ENCODE measurements around the gene MAP3K8.
"Not testable (repeated sequence)": the region's sequence is repeated elsewhere in the genome, so short reads cannot be mapped to it uniquely, and the experiment has no call there.

MAP3K8 gene

DNA sequence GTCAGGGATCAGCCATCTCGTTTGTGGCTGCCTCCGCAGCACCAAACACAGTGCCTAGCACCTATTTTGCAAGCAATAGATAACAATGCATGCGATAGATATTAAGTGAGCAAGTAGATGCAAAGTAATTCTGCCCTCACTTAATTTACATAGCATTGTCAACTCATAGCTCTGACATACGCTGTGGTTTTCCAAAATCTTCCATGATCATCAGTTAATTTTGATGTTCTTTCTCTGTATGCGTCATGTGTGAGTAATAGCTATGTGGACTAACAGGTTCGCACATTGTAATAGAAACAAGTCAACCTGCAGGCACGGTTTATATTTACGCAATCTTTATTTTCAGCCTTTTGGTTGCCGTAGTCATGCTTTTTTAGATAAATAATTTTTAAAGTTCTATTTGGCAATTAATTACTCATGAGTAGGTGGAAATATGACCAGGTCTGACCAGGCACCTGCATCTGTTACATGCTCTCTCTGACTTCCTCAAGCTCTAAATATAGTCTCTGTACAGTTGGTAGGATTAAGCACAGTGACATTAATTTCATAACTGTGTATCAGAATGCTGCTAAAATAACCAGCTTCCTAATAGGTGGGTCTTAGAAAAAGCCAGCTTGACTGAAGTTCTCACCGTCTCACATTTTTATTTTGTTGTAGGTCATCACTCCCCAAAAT is 13.3 kb downstream of the MAP3K8 start:
- no peak for DNase-seq (ENCODE audit: low spot score)

DNA sequence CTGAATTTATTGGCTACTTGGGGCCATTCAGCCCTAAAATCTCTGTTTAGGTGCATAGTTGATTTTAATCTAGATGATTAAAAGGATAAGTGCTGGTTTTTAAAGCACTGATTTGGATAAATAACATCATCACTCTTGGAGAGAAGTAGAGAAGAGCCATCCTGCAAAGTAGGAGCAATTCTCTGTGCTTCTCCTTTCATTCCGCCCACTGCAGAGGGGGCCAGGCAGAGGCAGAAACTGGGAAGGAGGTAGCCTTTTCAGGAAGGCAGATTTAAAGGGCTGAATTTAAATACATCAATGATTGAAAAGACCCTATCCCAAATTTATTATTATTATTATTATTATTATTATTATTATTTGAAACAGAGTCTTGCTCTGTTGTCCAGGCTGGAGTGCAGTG is 14.1 kb downstream of the MAP3K8 start:
- DNase-seq (ENCODE audit: low spot score): no peak

DNA sequence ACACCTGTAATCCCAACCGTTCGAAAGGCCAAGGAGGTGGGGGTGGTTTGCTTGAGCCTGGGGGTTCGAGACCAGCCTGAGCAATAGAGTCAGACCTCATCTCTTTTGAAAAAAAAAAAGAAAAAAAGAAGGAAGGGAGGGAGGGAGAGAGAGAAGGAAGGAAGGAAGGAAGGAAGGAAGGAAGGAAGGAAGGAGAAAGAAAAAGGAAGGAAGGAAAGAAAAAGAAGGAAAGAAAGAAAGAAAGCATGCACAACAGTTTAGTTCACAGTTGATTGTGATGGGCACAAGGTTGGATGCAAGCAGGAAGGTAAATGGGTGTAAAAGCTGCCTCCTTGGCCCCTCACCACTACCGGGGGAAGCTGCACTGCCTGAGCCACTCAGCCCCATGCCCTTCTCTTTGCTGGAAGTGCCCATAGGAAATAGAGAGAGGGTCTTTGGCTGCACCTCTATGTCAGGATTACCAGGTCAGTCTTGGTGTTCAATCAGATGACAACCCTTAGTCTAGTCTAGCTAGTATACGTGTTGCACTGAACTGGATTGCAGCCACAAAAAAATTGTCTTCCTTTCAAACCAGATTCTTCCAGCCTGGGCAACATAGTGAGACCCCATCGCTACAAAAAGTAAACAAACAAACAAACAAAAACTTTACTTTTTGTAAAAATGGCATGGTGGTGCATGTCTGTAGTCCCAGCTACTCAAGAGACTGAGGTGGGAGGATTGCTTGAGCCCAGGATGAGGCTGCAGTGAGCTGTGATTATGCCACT is 20.0 kb downstream of the MAP3K8 start:
- no peak for DNase-seq (ENCODE audit: low spot score)

DNA sequence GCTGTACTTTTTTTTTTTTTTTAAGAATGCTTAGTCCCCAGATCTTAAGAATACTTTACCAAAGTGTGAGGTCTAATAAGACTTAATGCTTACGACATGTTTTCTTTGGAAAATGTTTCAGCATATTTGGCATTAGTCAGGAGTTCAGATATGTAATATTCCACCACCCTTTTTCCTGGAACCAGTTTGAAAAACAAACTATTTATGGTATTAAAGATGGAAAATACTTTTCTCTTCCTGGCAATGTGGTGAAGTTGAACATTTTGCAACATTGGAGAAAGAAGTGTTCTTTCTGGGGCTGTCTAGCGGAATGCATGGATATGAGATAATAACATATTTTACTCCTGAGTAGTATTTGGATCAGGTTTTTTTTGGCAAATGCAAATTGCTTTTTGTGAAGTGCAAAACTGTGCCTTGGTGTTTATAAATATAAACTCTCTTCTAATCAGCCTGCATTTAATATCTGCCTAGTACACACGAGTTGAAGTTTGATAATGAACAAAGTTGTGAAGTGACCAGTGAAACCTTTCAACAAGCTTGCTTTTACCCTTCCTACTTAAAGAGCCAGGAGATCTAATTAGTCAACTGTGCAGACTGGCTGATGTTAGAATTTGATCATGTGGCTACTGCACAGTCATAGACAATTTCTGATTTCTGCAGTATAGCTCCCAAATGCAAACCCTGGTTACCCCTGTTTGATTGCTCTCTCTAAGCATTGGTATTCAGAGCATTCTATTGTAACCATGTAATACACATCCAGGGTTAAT is 20.9 kb downstream of the MAP3K8 start:
- peak; percentile 86 for DNase-seq (ENCODE audit: low spot score)

DNA sequence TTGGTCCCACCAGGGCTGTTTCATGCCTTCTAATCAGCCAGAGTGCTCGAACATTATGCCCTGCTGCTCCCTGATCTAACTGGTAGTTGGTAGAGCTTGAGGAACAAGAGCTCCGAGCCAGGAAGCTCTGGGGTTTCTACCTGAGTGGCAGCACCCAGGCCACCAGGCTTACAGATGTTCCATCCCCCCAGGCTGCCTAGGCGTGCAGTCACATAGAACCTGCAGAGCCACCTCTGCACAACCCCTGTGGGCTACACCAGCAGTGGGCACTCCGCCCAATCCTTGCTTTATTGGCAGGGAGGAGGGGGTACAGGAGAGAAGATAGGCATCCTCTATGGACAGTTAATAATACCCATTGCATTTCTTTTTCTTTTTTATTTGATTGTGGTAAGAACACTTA is 21.8 kb downstream of the MAP3K8 start:
- no peak for DNase-seq (ENCODE audit: low spot score)

DNA sequence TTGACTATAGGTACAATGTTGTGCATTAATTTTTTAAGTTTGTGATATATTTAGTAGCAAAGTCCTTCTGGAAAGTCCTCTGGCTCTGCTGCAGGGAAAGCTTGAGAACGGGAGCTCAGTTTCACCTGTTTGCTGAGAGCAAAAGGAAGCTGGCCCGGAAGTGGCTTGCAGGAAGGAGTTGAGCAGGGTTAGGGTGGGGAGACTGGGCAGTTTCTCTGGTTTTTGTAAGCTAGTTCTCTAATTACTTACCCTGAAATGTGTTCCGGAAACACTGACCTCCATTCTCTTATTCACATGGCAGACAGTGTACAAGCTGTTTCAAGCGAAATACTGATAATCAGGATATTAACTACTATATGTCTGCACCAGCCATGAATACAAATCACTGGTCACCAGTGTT is 22.3 kb downstream of the MAP3K8 start:
- DNase-seq (ENCODE audit: low spot score): no peak

DNA sequence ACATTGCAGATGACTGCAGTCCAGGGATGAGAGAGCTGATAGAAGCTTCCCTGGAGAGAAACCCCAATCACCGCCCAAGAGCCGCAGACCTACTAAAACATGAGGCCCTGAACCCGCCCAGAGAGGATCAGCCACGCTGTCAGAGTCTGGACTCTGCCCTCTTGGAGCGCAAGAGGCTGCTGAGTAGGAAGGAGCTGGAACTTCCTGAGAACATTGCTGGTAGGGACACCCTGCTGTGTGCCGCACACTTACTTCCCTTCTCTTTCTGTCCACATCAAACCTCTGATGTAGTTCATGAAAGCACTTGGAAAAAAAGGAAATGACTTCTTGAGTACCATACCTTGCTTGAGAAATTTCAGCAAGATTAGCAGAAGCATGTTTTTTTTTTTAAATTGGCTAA is 25.3 kb downstream of the MAP3K8 start:
- no peak for DNase-seq (ENCODE audit: low spot score)

DNA sequence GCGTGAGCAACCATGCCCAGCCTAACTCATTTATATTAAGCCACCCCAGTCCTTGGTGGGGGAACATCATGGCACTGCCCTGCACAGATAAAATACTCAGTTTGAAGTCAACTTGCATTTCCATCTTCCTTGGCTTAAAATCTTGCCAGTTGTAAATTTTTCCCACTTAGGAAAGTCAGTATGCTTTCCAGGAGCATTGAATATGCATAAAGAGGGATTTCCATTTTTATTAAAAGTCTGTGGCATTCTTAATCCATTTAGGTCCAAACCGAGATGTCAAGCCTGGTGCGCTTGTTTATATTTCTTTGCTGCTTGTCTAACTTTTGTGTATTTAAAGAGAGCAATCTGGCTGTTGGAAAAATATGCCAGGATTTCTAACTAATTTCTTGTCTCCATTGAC is 26.1 kb downstream of the MAP3K8 start:
- DNase-seq (ENCODE audit: low spot score): no peak

DNA sequence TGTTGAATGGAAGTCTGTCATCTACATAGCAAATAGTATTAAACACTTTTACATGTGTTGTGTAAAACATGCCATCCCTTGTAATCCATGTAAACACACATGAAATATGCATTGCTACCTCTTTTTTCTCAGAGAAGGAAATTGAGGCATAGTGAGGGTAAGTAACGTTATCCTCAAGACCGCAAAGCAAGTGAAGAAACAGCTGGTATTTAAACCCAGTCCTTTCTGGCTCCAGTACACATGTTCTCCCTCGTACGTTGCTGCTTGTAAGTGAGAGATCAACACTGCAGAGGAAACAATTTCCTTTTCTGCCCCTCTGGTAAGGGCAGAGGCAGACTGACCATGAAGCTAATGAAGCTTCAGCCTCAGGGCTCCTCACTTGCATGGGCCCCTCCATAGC is 28.5 kb downstream of the MAP3K8 start:
- no peak for DNase-seq (ENCODE audit: low spot score)

DNA sequence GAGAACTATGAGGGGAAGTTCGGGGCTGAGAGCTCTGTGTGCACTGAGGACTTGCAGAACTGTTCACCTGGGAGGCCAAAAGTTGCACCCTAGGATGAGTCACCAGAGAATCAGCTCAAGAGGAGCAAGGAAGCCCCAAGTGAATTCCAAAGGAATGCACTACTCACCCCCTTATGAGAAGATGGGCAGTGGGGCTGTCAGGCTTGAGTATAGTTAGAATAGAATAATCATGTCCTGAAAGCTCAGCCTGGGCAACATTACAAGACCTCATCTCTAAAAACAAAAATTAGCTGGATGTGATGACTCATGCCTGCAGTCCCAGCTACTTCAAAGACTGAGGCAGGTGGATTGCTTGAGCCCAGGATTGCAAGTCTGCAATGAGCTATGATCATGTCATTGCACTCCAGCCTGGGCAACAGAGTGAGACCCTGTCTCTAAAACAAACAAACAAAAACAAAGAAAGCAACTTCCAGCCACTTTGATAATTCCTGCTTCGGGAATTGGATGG is 30.0 kb downstream of the MAP3K8 start:
- DNase-seq (ENCODE audit: low spot score): no peak

DNA sequence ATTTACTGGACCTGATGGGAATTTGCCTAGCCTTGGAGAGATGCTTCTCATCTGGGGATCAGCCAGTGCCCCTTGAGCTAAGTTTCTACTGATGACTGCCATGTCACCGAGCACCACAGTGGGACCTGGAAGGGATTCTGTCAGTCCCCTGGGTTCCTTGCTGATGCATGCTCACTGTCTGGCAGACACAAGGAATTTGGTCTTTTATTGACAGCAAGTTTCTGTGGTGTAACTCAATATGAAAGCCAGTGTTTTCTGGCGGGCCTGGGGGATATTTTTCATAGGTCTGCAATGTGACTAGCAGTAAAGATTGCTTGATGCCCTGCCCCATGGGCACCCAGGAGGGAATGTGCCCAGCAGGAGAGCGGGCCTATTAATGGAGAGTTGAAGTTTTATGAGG is 30.7 kb downstream of the MAP3K8 start:
- DNase-seq (ENCODE audit: low spot score): no peak

DNA sequence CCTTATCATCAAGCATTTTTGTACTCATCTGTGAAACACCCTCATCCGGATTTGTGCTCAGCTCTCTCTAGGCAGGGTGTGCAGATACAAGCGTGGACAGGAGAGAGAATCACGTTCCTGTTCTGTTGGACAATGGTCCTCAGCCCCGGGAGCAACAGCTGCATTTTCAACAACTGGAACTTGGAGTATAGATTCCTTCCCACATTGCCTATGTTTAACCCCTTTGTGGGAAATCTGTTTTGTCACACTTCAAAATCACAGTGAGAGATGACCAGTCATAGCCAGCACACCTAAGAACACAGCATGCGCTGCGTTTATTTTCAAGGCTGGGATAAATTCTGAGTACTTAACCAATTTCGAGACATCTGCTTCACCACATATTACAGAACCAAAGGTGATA is 32.5 kb downstream of the MAP3K8 start:
- DNase-seq (ENCODE audit: low spot score): no peak

DNA sequence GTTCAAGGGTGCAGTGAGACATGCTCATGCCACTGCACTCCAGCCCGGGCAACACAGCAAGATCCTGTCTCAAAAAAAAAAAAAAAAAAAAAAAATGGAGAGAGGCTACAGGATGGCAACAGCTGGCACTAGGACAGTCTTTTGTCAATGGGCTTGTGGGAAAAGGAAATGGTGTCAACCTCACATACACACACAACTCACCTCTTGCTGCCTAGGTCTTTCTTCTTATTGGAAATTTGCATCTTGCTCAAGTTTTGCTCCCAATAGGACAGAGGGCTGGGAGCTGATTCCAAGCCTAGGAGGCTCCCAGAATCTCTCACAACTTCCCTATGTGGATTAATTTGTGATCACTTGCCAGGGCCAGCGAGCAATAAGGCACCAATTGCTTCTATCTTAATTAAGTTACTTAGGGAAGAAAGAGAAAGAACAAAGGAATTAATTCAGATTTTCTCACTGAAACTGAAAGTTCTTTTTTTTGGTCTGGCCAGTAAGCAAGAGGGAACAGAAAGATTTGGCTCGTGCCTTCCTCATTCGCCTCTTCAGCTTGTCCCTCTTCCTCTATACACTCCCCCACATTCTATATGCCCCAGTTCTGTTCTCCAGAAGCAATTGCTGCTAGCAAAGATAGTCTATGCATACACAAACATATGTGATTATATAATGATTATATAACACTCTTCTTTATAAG is 33.8 kb downstream of the MAP3K8 start:
- DNase-seq (ENCODE audit: low spot score): no peak

DNA sequence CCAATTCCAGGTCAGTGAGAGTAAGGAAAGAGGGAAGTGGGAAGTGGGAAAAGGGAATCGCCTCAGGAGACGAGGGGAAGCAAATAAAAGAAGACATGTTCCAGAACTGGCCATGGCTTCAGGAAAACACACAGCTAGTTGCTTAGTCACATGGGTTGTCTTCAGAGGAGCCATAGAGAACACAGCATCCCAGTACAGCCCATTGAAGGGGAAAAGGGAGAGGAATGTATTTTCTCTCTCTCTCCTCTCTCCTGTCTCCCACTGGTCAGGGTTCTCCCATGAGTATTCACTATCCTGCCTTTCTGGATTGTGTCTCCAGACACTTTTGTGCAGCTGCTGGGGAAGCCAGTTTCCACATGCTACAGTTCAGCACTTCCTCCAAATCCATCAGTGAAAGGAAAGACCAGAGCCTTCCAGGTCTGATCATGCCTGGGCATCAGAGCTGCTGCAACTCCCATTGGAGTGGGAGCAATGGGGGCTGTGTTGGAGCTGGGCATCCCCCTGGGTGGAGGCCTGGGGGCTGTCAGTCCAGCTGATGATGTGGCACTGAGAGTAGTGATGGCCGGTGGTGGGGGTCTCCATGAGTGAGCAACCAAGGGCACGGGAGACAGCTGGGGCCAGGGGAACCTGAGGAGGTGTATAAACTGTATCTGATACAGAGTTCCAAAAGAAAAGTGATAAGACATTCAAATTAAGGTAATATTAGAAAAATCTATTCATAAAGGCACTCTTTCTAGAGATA is 38.6 kb downstream of the MAP3K8 start:
- DNase-seq (ENCODE audit: low spot score): no peak

DNA sequence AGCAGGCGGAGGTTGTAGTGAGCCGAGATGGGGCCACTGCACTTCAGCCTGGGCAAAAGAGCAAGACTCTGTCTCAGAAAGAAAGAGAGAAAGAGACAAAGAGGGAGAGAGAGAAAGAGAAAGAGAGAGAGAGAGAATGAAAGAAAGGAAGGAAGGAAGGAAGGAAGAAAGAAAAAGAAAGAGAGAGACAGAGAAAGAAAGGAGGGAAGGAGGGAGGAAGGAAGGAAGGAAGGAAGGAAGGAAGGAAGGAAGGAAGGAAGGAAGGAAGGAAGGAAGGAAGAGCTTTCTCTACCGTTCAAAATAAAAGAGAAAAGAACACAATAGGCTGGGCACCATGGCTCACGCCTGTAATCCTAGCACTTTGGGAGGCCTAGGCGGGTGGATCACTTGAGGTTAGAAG is 41.5 kb downstream of the MAP3K8 start:
- not testable (repeated sequence) for DNase-seq (ENCODE audit: low spot score)

DNA sequence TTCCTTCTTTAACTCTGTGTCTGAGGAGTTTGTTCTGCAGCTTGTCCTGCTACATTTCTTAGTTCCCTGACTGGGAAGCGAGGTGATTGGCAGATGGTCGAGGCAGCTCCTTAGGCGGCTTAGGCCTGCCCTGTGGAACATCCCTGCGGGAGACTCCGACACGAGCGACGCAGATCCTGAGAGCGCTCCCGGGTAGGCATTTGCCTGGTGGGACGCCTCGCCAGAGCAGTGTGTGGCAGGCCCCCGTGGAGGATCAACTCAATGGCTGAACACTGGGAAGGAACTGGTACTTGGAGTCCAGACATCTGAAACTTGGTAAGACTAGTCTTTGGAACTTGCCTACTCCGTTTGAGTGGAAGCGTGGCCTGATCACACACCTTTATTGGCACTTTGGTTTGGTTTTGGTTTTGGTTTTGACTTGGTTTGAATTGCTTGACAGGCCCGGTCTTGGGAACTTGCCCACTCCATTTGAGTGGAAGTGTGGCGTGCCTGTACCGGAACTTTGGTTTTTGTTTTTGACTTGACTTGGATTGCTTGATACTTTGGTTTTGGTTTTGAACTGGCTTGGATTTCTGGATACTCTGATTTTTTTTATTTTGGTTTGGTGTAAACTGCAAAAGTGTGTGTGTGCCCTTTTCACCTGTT is 42.6 kb downstream of the MAP3K8 start:
- no peak for DNase-seq (ENCODE audit: low spot score)

DNA sequence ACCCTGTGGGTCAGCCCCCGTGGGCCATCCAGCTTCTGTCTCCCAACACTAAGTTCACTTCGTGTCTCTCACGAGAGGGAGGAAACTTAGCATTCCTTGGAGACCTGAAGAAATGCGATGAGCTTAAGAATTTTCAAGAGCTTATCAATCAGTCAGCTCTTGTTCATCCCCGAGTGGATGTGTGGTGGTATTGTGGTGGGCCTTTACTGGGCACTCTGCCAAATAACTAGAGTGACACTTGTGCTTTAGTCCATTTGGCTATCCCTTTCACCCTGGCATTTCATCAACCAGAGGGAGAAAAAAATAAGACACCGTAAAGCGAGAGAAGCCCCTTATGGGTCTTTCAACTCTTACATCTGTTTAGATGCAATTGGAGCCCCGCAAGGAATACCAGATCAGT is 45.5 kb downstream of the MAP3K8 start:
- not testable (repeated sequence) for DNase-seq (ENCODE audit: low spot score)

DNA sequence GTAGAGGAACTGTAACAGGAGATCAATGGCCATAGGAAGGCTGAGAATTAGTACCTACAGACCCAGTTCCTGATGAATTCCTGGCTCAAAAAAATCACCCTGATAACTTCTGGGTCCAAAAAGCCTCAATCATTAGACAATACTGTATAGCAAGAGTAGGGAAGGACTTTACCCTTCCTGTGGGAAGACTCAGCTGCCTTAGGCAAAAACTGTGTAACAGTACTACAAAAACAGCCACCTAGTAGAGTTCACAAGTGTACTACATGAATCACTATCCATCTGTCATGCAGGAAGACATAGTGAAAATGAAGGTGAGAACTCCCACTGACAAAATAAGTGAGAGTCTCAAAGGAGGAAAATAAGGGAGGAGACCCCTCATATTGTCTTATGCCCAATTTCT is 47.6 kb downstream of the MAP3K8 start:
- no peak for DNase-seq (ENCODE audit: low spot score)

DNA sequence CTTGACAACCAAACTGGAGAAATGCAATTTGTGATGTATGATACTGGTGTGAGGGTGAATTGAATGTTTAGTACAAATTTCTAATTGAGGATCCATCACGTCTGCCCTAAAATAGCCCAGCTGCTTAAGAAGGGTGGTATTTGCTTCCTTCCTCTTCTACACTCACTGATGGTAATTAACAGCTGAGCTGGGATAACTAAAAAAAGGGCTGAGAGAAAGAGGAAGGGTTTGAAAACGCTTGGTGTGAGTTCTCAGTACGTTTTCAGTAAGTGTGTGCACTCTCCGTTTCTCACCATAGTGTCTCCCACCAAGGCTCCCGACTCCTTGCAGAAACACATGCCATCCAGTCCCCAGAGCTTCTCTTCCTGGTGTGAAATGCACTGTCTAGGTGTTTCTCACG is 54.3 kb downstream of the MAP3K8 start:
- DNase-seq (ENCODE audit: low spot score): no peak

DNA sequence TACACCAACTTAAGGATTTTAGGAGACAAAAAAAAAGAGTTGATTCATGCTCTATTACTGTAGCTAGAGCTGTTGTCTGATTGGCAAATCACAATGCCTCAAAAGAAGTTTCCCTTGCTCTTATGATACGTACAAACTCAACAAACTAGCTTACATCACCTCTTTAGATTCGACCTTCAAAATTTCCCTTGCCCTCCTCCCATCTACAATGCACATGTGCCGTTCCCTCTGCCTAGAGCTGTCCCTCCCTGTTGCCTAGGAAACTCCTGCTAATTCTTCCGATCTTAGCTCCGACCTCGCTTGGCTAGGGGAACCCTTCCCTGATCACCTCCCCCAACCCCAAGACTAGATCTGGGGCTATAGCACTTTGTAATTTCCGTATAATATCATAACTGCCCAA is 55.4 kb downstream of the MAP3K8 start:
- no peak for DNase-seq (ENCODE audit: low spot score)

Data from AG08395 (cell line).